Raji (cell line): ENCODE data around the gene ADAMTS10.

ENCODE experiments used
- POLR2A ChIP-seq: IDR thresholded peaks from 2 replicates; pipeline ENCODE4 v1.6.1; 2011; ENCODE audit warnings: low read depth, low read length, control low read depth; ENCODE audit not compliant: insufficient read depth

Gene ADAMTS10

GRCh38 chr19:8584965-8585893, 25.3 kb downstream of the ADAMTS10 start:
- no peak for TF ChIP-seq POLR2A

DNA sequence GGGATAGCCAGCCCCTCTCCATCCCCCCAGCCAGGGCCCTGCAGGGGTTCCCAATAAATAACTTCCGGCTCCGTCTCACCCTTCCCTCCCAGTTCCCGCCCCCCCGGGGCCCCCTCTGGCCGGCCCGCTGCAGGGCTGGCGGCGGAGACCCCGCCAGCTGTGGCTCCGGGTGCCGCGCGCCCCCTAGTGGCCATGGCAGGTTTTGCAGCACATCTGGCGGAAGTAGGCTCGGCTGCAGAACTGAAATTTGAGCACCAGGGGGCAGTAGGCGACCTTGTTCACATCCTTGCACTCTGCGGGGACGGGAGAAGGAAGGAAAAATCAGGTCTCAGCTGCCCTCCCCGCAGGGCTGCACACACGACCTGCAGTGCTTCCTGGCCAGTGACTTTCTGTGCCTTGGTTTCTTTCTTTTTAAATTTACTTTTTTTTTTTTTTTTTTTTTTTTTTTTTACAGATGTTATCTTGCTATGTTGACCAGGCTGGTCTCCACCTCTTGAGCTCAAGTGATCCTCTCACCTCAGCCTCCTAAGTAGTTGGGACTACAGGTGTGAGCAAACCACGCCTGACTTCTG, 29.7 kb downstream of the ADAMTS10 start:
- no peak for TF ChIP-seq POLR2A

DNA sequence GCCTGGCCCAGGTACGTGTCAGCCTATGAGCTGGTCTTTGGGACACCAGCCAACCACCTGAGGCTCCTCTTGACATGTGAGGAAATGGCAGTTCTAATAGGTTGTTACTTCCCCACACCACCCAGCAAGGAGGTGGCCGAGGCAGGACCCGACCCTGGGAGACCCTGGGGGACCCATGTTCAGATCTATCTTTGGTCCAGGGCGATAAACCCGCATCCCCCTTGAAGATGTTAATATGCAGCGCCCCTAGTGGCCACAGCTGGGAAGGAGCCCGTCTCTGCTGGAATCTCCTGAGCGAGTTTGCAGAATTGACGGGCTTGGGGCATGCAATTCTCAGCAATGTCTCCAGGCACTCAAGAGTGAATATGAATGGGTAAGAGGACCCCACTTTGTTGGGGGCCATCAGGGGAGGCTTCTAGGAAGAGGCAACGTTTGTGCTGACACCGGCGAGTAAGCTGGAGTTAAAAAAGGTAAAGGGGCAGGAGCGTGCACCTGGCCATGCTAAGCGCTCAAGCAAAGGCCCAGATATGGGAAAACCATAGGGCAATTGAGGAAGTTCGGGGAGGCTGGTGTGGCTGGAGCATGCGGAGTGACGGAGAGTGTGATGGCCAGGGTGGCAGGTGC, 31.8 kb downstream of the ADAMTS10 start:
- no peak for TF ChIP-seq POLR2A

- TF ChIP-seq POLR2A, result no peak
These were observed 32.8 kb downstream of the ADAMTS10 start for GRCh38 chr19:8577741-8578140.

DNA sequence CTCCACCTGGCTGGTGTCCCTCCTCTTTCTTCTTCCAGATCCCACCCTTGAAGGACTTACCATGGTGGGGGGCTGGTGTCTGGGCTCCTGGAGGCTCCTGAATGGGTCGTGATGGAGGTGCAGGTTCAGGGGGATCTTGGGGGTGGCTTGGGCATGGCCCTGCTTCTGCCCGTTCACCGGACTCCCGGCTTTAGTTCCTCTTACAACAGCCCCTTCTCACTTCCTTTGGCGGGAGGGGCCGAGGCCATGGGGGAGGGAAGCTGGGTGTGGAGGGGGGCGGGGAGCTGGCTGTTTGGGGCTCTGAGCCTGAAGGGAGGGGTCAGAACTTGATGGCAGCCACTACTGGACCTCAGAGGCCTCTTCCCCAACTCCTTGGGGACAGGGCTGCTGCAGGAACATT, 33.3 kb downstream of the ADAMTS10 start, which contains the start of gene MYO1F:
Gene MYO1F, minus strand, starts transcription at position 196 of the 400 bp plus-strand sequence. Its CDS starts 133 bp downstream, at position 63.
- TF ChIP-seq POLR2A, result no peak

DNA sequence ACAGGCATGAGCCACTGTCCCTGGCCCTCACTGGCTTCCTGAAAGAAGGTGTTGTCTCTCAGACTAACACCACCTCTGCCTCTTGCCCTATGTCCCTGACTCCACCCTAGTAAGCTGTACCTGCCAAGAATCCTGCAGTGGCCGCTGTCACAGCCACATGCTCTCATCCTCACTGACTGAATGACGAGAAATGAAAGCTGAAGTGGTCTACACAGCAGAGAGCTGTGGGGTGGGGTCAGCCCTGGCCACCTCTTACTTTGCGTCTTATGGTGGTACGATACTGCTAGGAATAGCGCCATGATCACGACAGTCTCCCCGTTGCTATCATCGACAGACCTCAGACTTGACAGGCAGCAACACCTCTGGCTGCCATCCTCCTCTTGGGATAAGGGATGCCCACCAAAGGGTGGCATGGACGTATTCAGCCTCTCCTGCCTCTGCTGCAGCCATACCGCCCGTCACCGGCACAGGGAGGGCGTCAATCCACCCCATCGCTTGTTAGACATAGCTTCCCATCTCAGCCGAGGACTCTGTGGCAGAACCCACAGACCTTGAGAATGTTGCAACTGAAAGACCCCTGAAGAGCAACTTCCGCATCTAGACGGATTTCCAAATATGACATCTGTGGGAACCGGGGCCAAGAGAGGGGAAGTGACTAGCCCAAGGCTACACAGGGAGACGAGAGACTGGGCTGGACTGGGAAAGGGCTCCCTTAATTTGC, 34.1 kb downstream of the ADAMTS10 start:
- TF ChIP-seq POLR2A, result no peak

DNA sequence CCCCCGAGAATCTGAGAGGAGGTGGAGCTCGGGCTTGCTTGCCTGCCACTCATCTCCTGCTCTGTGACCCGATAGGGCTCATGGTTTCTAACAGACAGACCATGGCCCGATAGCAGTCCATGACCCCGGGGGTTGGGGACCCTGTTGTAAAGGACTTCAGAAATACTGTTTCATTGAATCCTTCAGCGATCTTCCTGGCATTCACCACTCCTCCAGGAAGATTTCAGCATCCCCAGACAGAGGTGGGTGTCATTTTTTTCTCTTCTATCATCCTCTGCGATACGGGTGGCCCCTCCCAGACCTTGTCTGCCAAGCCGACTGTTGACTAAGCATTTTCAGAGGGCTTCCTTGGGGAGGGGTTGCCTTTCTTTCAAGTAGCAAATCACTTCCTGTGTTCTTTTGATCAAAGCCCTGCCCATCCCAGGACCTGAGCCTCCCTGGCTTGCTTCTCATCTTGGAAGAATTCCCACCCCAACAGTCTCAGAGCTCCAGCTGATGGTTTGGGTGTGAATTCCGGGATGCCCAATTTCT, 35.0 kb downstream of the ADAMTS10 start:
- no peak for TF ChIP-seq POLR2A

GRCh38 chr19:8573316-8573715, 37.2 kb downstream of the ADAMTS10 start:
- TF ChIP-seq POLR2A, result no peak

DNA sequence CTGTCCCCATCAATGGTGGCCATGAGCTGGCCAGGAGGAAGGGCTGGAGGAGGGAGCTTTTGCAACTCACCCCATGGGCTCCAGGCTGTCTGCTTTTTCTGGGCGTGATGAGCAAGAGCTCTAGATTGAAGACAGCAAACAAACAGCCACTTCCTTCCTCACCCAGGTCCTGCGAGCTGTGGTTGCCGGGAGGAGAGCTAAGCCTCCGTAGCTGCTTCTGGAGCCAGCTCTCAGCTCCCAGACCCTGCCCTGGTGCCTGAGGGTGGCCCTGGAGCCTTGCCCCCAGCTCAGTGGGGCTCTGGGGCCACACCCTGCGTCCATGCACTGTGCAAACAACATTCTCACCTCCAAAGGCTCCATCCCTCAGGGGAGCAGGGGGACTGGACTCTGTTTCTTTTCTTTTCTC, 39.5 kb downstream of the ADAMTS10 start:
- no peak for TF ChIP-seq POLR2A

- no peak for TF ChIP-seq POLR2A
These were observed 41.3 kb downstream of the ADAMTS10 start for GRCh38 chr19:8569066-8569771.

GRCh38 chr19:8567522-8568172, 42.9 kb downstream of the ADAMTS10 start:
- TF ChIP-seq POLR2A, result no peak

DNA sequence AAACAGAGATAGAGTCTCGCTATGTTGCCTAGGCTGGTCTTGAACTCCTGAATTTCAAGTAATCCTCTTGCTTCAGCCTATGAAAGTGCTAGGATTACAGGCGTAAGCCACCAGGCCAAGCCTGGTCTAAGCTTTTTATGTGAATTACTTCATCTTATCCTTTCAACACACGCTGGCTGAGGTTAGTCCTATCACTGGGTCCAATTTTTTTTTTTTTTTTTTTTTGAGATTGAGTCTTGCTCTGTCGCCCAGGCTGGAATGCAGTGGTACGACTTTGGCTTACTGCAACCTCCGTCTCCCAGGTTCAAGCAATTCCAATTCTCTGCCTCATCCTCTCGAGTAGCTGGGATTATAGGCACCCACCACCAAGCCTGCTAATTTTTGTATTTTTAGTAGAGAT, 43.7 kb downstream of the ADAMTS10 start:
- no peak for TF ChIP-seq POLR2A

- no peak for TF ChIP-seq POLR2A
These were observed 49.3 kb downstream of the ADAMTS10 start for GRCh38 chr19:8561075-8561764.

DNA sequence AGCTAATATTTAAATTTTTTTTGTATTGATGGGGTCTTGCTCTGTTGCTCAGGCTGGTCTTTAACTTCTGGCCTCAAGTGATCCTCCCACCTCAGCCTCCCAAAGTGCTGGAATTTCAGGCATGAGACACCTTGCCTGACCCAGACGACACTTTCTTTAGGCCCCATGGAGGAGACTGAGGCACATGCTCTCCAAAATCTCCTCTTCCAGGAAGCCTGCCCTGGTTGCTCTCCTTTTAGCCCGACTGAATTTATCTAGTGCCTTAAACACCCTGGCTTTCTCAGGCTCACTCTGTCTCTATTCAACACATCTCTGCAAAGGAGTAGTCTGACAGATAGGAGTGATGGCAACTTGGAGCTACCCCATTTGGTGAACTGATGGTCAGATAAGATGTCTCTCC, 52.2 kb downstream of the ADAMTS10 start:
- TF ChIP-seq POLR2A, result no peak
